ENCODE measurements around the gene FBXO10. TPM values are rescaled to one million over a fixed set of nuclear protein-coding genes. Genes with fewer than 3 reads are reported as not detected.

FBXO10 gene
- total RNA-seq, 1 experiment from 2014 or later: 5.3 TPM

DNA sequence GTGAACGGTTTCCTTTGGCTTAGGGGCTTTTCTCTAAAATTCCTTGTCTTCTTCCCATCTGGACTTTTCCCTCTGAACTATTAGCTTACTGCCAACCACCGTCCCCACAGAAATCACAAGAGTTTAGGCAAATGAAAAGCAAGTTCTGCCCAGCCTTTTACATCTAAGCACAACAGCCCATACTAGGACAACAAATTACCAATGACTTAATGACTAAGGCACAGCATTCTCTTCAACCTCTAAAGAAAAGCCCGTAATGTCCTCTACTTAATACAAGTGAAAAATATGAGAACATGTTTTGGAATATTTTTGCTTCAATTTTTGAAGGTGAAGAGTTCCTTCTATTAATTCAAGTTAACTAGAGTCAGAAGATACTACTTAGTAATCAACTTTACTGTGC is 112.2 kb downstream of the FBXO10 start:
- DNase-seq (ENCODE audit: low read depth, low spot score): no peak
- H3K4me2 ChIP-seq (ENCODE audit: low read length): peak overlapping the region; percentile 86
- peaks cover 11% of the 10 kb centered on the region; the same call in 1 of the 2 replicates for H4K20me1 ChIP-seq (ENCODE audit: insufficient read depth)
- ChIA-PET RAD21 (ENCODE audit: low non-redundant PET in 1 of 2, low total read pairs in 2 of 2, uncharacterized antibody in 2 of 2, unreplicated experiment in 2 of 2) (no interaction called here), CTCF (no interaction called here), POLR2A (no interaction called here)
- peak overlapping the region; percentile 87; the same call in 1 of the 2 replicates for H3K27ac ChIP-seq (ENCODE audit: low read depth, low read length)
- intact Hi-C loops (cut with micrococcal nuclease): no loop called here
- TF ChIP-seq POLR2A (IDR thresholded peaks at IDR 0.05; ENCODE audit: borderline replicate concordance, extremely low read depth, insufficient read depth, insufficient read length) (no peak), EZH2 (IDR thresholded peaks at IDR 0.05) (no peak), RAD21 (IDR thresholded peaks at IDR 0.05; ENCODE audit: low read depth) (no peak), SRF (IDR thresholded peaks at IDR 0.05; ENCODE audit: low read depth) (no peak), SIN3A (IDR thresholded peaks at IDR 0.05; ENCODE audit: low read depth) (no peak), CEBPB (IDR thresholded peaks at IDR 0.05; ENCODE audit: low read depth) (no peak), ZFX (IDR thresholded peaks at IDR 0.05) (no peak), CBX3 (IDR thresholded peaks at IDR 0.05; ENCODE audit: low read depth) (no peak), JUND (IDR thresholded peaks at IDR 0.05) (no peak), EZH2phosphoT487 (IDR thresholded peaks at IDR 0.05; ENCODE audit: borderline replicate concordance) (no peak), ELF1 (IDR thresholded peaks at IDR 0.05; ENCODE audit: borderline replicate concordance, low read depth) (no peak), TCF7L2 (IDR thresholded peaks at IDR 0.05; ENCODE audit: borderline replicate concordance, extremely low read depth, insufficient read depth, insufficient read length) (no peak), MAX (IDR thresholded peaks at IDR 0.05) (no peak), FOSL1 (IDR thresholded peaks at IDR 0.05; ENCODE audit: low read depth) (no peak)
- TF ChIP-seq, protein P1, sequence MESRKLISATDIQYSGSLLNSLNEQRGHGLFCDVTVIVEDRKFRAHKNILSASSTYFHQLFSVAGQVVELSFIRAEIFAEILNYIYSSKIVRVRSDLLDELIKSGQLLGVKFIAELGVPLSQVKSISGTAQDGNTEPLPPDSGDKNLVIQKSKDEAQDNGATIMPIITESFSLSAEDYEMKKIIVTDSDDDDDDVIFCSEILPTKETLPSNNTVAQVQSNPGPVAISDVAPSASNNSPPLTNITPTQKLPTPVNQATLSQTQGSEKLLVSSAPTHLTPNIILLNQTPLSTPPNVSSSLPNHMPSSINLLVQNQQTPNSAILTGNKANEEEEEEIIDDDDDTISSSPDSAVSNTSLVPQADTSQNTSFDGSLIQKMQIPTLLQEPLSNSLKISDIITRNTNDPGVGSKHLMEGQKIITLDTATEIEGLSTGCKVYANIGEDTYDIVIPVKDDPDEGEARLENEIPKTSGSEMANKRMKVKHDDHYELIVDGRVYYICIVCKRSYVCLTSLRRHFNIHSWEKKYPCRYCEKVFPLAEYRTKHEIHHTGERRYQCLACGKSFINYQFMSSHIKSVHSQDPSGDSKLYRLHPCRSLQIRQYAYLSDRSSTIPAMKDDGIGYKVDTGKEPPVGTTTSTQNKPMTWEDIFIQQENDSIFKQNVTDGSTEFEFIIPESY (IDR thresholded peaks at IDR 0.05; ENCODE audit: extremely low read depth, insufficient replicate concordance, low read length): no peak
- no peaks in the 10 kb centered on the region for H3K9me3 ChIP-seq (ENCODE audit: control insufficient read depth in 1 of 2, insufficient read depth in 1 of 2, low read depth in 1 of 2, low read length in 2 of 2)
- H3K4me1 ChIP-seq (ENCODE audit: control insufficient read depth in 1 of 2, insufficient read depth in 2 of 2, low read length in 2 of 2): peaks cover 10 to 32% of the 10 kb centered on the region in 2 experiments
- peaks cover 82% of the 10 kb centered on the region for H3K79me2 ChIP-seq (ENCODE audit: insufficient read depth, low read length)
- H3K36me3 ChIP-seq (ENCODE audit: control insufficient read depth in 1 of 2, insufficient read depth in 2 of 2, low read length in 2 of 2): no peaks in the 10 kb centered on the region; a peak in 1 of 4 replicates
- H3K4me3 ChIP-seq (replicated peaks in 1 of 2; ENCODE audit: low read depth in 1 of 2, low read length in 2 of 2): peak overlapping the region; percentile 72 to 96
- no peaks in the 10 kb centered on the region for H3K9me2 ChIP-seq (ENCODE audit: insufficient read depth)
- no peak overlapping the region for H2AFZ ChIP-seq (ENCODE audit: low read depth, low read length, poor library complexity, severe bottlenecking)
- no peaks in the 10 kb centered on the region for H3K27me3 ChIP-seq (ENCODE audit: insufficient read depth, low read length)
- peak overlapping the region; percentile 88 for H3K9ac ChIP-seq (ENCODE audit: low read length)
- BruUV-seq (replicated peaks): no TSS peak
- no peak for ATAC-seq

Other genes starting within 250 kb of the FBXO10 start
- gene GRHPR, start 153.7 kb downstream of the FBXO10 start, total RNA-seq (2021; ENCODE audit: unreplicated experiment): 106 TPM
- gene ZBTB5, start 110.9 kb downstream of the FBXO10 start, total RNA-seq (2021; ENCODE audit: unreplicated experiment): 22.3 TPM
- 60.9 TPM for gene POLR1E, start 90.4 kb downstream of the FBXO10 start, total RNA-seq (2021; ENCODE audit: unreplicated experiment)
- gene TOMM5, start 16.2 kb upstream of the FBXO10 start, total RNA-seq (2021; ENCODE audit: unreplicated experiment): 161 TPM
- 0.52 TPM for gene FRMPD1, start 74.6 kb upstream of the FBXO10 start, total RNA-seq (2021; ENCODE audit: unreplicated experiment)
- gene TRMT10B, start 177.4 kb upstream of the FBXO10 start, total RNA-seq (2021; ENCODE audit: unreplicated experiment): 5.5 TPM
- gene EXOSC3, start 208.7 kb upstream of the FBXO10 start, total RNA-seq (2021; ENCODE audit: unreplicated experiment): 79.6 TPM
- gene DCAF10, start 224.4 kb upstream of the FBXO10 start, total RNA-seq (2021; ENCODE audit: unreplicated experiment): 20.6 TPM